ENCODE results near the gene NDUFB4.

The NDUFB4 gene

DNA sequence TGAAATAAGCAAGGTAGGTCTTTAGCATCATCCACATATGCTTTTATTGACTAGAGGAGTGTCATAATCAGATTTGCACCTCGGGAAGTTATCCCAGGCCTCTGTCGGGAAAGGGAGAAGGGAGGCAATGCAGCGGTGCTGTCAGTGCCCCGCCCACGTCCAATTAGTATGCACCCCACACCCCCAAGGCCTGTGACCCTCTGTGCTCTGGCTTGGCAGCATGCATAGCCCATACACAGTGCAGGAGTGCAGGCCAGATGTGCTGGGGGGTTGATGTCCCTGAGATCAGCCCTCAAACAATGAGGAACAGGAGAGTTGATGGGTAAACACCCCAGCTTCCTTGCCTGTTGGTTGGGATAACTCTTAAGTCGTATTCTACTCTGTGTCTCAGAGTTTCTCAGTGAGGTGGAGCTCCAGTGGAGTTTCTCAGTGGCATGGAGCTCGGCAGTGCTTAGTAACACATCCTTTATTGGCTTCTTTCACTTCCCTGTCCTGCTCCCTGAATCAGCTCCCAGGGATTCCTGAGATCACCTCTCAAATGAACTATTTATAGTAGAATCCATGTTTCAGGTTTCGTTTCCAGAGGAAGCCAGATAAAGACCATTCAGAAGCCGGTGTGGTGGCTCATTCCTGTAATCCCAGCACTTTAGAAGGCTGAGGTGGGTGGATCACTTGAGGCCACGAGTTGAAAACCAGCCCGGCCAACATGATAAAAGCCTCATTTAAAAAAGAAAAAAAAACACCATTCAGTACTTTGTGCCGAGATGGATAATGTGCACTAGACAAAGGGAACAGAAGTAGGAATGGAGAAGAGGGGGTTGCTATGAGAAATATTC is 26.7 kb upstream of the NDUFB4 start:
- TF ChIP-seq EGR1 (IDR thresholded peaks at IDR 0.05): no peak
- TF ChIP-seq REST (IDR thresholded peaks at IDR 0.05; ENCODE audit: low read depth): no peak
- TF ChIP-seq RAD21 (IDR thresholded peaks at IDR 0.05; ENCODE audit: low read depth): no peak
- TF ChIP-seq USF1 (IDR thresholded peaks at IDR 0.05): no peak

GRCh38 chr3:120572027-120572426 is 24.1 kb upstream of the NDUFB4 start:
- TF ChIP-seq, protein P1, sequence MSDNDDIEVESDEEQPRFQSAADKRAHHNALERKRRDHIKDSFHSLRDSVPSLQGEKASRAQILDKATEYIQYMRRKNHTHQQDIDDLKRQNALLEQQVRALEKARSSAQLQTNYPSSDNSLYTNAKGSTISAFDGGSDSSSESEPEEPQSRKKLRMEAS (IDR thresholded peaks at IDR 0.05): no peak
- TF ChIP-seq NFIC (IDR thresholded peaks at IDR 0.05): no peak
- no peak for TF ChIP-seq USF1 (IDR thresholded peaks at IDR 0.05)
- no peak for TF ChIP-seq RAD21 (IDR thresholded peaks at IDR 0.05; ENCODE audit: low read depth)
- TF ChIP-seq CEBPB (IDR thresholded peaks at IDR 0.05): no peak
- TF ChIP-seq TEAD4 (IDR thresholded peaks at IDR 0.05): no peak
- no peak for TF ChIP-seq CREB1 (IDR thresholded peaks at IDR 0.05; ENCODE audit: low read depth)
- no peak for TF ChIP-seq EGR1 (IDR thresholded peaks at IDR 0.05)
- TF ChIP-seq FOXM1 (IDR thresholded peaks at IDR 0.05; ENCODE audit: borderline replicate concordance, low read depth): no peak
- no peak for TF ChIP-seq ZBTB7A (IDR thresholded peaks at IDR 0.05; ENCODE audit: low read depth)
- TF ChIP-seq TCF12 (IDR thresholded peaks at IDR 0.05; ENCODE audit: low read depth): no peak
- no peak for TF ChIP-seq EP300 (IDR thresholded peaks at IDR 0.05; ENCODE audit: borderline replicate concordance)
- TF ChIP-seq REST (IDR thresholded peaks at IDR 0.05; ENCODE audit: low read depth): no peak
- TF ChIP-seq YY1 (IDR thresholded peaks at IDR 0.05; ENCODE audit: low read depth): no peak
- TF ChIP-seq TAF1 (IDR thresholded peaks at IDR 0.05; ENCODE audit: low read depth): no peak

GRCh38 chr3:120587332-120587975 is 8.7 kb upstream of the NDUFB4 start:
- TF ChIP-seq, protein P1 (IDR thresholded peaks at IDR 0.05): no peak
- TF ChIP-seq ZBTB7A (IDR thresholded peaks at IDR 0.05; ENCODE audit: low read depth) (no peak), EP300 (IDR thresholded peaks at IDR 0.05; ENCODE audit: borderline replicate concordance) (no peak), RAD21 (IDR thresholded peaks at IDR 0.05; ENCODE audit: low read depth) (no peak), USF1 (IDR thresholded peaks at IDR 0.05) (no peak), NFIC (IDR thresholded peaks at IDR 0.05) (no peak), FOXM1 (IDR thresholded peaks at IDR 0.05; ENCODE audit: borderline replicate concordance, low read depth) (no peak), REST (IDR thresholded peaks at IDR 0.05; ENCODE audit: low read depth) (no peak), EGR1 (IDR thresholded peaks at IDR 0.05) (no peak), TAF1 (IDR thresholded peaks at IDR 0.05; ENCODE audit: low read depth) (no peak), YY1 (IDR thresholded peaks at IDR 0.05; ENCODE audit: low read depth) (no peak), CEBPB (IDR thresholded peaks at IDR 0.05) (no peak), TCF12 (IDR thresholded peaks at IDR 0.05; ENCODE audit: low read depth) (no peak), TEAD4 (IDR thresholded peaks at IDR 0.05) (no peak), CREB1 (IDR thresholded peaks at IDR 0.05; ENCODE audit: low read depth) (no peak)
